NCI-H1436 (cell line): ENCODE measurements around the gene UTP15.

Source experiments
- DNase-seq: peaks from one replicate; lab custom pipeline; 2025; lab: John Stamatoyannopoulos, UW

UTP15 gene, protein sequence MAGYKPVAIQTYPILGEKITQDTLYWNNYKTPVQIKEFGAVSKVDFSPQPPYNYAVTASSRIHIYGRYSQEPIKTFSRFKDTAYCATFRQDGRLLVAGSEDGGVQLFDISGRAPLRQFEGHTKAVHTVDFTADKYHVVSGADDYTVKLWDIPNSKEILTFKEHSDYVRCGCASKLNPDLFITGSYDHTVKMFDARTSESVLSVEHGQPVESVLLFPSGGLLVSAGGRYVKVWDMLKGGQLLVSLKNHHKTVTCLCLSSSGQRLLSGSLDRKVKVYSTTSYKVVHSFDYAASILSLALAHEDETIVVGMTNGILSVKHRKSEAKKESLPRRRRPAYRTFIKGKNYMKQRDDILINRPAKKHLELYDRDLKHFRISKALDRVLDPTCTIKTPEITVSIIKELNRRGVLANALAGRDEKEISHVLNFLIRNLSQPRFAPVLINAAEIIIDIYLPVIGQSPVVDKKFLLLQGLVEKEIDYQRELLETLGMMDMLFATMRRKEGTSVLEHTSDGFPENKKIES

DNA sequence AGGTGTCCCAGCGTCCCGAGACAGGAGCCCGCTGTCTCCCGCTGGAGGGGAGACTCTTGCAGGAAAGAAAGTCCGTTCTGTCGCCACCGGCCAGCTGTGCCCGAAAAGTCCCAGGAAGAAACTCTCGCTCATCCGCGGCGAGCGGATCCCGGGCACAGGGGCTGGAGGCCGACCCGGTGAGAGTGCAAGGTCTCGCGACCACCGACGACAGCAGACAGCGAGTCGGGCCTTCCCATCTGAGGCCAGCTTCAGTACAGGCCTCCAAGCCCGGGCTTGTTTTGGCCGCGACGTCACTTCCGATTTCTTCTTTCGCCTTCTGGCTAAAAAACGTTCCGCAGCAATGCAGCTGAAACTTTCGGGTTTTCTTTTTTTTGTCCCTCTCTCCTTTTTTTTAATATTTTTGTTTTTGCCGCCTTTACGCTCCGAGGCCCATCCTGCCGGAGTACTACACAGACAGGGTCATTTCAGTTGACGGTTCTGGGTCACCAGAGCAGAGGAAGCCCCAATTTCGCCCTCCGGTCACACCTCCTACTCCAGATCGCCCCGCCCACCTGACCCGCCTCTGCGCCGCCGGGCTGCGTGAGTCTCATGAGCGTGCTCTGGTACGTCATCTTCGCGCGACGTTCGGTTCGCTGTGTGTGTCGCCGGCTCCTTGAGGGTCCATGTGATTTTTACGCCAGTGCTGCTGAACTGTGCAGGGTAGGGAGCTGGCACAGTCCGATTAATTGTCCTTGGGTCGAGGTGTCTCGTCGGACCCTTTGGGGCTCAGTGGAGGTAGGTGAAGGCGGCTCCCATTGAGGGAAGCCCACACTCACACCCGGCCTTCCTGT lies at the start of gene UTP15, which contains the start of gene ANKRA2:
Gene UTP15, plus strand, starts transcription at position 605 of the 830 bp plus-strand sequence. CDS start 1,602 bp downstream, outside the sequence.
Gene ANKRA2, minus strand, starts transcription at position 501 of the 830 bp plus-strand sequence. CDS start 2,758 bp downstream, outside the sequence.
- peak; percentile 93 for DNase-seq

DNA sequence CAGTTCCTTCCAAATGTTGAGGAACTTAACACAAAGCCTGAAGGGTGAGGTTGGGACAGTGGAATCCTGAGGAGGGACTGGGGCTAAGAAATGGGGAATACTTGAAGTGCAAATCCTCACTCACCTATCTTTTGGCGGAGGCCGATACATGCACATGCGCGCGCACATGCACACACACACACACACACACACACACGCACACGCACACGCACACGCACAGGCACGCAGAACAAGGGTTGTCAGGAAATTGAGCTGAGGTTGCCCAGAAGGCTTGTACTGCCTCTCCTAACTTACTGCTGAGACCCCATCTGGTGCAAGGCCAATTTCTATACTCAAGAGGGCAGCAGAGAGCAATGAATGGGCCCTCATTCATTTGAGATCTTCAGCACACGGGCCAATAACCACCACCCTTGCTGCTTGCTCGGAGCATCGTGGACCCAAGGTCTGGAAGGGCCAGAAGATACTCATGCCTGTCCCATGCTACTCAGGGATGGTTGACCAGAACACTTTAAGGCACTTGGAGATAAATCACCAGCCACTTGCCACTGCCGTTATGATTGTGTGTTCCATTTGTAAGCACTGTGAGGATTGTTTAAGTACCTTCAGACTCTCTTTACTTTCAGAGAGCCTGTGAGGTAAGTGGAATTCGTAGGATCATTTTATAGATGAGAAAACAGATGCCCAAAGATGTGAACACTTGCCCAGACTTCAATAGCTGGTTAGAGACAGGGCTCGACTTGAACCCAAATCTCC lies 45.8 kb upstream of the UTP15 start:
- peak; percentile 85 for DNase-seq

DNA sequence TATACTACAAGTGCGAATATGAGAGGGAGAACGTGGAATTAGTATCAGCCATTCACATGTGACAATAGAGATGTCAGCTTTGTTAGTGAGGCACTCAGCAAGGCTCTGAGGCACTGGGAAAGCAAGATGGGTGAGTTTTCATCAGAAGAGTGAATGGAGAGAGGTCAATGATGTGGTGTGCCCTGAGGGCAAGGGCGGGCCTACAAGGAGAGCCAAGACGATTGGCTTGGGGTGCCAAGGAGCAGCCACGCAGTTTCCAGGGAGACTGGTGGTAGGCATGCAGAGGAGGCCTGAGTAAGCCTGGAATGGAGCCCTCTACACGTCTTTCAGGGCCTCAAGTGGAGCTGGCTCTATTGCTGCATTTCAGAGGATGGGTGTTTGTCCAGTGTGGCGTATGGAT lies 42.6 kb upstream of the UTP15 start:
- no peak for DNase-seq

DNA sequence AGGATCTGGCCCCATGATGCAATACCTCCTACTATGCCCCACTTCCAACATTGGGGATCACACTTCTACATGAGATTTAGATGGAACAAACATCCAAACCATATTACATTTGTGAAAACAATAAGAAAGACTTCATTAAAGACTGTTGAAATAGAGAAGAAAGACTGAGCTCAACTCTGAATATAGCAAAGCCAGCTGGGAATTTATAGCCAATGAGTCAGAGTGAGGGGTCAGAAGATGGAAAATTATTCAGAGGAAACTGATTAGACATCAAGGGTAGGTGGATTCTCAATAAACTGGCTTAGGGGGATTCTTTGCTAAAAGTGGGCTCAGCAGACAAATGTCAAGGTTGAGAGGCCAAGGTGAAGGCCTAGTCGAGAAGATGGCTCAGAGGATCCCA lies 41.7 kb upstream of the UTP15 start:
- no peak for DNase-seq

DNA sequence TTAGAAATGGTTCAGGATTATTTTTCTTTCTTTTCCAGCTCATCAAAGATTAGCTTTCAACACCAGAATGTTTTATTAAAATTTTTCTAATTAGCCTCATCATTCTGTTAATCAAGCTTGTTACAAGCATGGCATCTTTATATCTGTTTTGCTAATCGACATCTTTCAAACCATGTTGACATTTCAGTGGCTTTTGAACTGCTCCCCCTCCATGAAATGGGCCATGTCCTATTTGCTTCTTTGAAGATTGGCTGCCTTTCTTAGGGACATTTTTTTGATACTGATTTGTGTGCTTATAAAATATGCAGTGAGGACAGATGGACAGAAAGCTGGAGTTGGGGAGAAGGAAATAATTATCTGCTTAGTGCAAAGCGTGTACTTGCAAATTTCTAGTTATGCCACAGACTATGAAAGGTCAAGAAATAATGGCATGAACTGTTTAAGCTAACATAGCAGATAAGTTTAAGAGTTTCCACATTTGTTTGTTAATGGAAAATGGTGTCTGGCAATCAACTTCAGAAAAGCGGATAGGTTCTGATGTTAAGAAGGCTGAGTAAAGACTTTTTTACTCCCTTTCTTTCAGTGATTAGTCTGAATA lies 39.8 kb upstream of the UTP15 start:
- no peak for DNase-seq

DNA sequence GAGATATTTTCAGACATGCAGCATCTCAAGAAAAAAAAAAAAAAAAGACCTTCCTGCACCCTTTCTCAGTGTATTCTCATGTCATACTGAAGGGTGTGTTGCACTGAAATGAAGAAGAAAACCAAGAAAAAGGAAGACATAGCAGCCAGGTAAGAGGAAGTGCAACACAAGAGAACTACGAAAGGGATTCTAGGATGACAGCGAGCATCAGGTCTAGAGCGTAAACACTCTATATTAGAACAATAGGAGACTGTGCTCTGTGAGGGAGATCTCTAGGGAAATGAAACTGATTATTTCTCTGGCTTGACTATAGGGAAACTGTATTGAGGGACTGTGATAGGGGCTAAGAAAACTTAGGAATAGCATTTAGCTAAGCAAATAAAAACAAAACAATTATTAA lies 37.3 kb upstream of the UTP15 start:
- DNase-seq = peak; percentile 55

DNA sequence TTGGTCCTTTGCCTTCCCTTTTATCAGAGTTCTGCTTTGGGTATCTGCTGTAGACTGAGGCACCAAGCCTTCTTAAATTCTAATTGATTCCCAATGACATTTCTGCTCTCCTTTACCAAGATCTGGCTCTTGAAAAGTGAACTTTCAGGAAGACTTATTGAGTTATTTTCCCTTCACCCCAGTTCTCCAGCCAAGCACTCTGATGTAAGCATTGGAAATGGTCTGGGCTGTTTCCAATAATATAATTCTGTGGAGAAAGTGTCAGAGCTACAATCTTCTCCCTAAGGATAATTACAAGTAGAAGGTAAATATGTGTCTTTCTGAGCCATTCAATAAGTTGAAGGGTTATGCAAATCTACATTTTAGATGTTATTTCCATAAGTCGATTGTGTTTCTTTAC lies 36.5 kb upstream of the UTP15 start:
- DNase-seq = no peak

DNA sequence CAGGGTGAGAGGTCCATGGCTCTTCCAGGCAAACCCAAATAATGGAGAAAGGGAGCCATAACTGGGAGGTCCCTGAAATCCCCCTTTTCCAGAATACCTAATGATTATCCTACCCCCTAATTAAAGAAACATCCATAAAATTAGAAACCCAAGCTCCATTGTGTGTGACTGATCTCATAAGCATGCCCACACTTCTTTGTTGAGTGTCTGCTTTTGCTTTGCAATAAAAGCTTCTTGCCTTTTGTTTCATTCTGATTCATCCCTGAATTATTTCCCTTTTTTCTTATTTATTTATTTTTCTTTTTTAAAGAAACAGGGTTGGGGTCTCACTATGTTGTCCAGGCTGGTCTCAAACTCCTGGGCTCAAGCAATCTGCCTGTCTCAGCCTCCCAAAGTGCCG lies 34.2 kb upstream of the UTP15 start:
- no peak for DNase-seq

DNA sequence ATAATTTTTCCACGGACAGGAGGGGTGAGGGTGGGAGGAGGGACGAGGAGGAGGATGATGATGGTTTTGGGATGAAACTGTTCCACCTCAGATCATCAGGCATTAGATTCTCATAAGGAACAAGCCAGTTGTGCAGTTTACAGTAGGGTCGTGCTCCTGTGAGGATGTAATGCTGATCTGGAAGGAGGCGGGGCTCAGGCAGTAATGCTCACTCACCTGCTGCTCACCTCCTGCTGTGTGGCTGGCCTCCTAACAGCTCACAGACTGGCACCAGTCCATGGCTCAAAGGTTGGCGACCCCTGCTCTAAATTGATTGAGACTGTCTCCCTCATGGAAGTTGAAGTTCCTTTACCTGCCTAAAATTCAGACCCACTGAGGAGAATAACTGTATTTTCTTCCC lies 33.3 kb upstream of the UTP15 start:
- no peak for DNase-seq

DNA sequence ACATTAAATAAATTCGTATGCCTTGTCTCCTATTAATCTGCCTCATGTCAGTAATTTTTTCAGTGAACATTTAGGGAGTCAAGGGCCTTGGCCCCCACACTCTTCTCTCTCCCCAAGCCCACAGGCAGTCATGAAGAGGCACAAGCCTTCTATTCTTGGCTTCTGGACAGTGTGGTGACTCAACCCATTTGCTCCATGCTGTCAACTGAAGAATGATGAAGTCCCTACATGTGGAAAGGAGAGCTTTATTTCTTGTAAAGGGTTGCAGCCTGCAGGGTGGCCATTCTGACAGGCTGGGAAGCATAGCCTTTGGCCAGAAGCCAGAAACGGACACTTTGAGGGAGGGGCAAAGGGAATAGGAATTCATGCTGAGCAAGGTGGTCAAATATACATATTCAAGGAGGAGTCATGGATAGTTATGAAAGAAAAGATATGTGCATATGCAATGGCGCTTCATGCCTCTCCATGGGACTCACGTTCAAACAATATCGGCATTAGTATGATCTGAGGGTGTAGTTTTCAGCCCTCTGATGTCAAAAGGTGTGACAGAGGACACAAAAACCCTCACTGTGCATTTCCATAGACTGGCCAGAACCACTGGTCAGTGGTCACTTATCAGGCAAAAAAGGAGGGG lies 31.4 kb upstream of the UTP15 start:
- DNase-seq = no peak

DNA sequence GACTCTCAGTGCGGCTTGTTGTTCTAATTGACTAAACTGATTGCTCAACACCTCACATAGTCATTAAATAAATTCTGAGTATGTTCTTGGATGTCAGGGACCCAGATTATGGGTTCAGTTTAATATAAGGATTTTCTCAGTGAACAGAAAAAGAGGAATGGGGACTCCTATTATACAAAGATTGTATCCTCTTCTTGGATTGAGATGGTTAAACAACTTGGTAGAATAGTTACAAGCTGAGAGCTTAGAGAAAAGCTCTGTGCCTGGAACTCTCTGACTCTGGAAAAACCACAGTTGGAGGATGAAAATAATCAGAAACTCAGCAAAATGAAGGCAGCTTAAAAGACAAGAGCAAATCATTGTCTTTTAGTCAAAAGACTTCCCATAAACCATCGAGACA lies 30.6 kb upstream of the UTP15 start:
- no peak for DNase-seq

DNA sequence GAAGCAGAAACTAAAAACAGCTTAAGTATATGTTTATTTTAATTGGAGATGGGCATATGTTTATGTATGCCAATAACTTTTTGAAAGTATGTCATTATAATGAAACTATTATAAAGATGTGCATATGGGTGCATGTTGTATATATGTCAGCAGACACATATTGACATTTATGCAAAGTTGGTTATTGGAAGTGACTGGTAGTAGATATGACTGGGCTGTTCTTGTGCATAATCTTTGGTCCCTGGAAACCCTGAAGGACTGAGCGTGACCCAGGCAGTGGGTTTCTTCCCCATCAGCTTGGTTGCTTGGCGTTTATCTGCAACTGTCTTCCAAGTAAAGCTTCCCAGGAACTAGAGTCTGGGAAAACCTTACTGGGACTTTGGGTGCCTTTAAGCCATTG lies 25.8 kb upstream of the UTP15 start:
- DNase-seq = no peak

DNA sequence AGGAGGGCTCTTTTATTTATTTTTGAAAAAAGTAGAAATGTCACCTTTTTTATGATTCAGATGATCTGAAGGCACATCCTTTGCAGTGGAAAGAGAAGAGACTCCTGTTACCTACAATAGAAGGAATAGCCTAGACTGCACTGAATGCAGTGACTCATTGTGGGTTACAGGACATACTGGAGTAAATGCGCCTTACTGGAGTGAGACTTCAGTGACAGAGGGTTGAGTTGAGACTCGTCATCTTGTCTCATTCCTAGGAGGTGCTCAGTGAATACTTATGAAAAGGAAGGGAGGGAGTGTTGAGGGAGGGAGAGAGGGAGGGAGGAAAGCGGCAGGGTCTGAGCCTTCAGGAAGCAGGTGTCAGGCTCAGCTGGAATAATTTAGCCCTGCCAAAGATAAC lies 25.4 kb upstream of the UTP15 start:
- DNase-seq = no peak

DNA sequence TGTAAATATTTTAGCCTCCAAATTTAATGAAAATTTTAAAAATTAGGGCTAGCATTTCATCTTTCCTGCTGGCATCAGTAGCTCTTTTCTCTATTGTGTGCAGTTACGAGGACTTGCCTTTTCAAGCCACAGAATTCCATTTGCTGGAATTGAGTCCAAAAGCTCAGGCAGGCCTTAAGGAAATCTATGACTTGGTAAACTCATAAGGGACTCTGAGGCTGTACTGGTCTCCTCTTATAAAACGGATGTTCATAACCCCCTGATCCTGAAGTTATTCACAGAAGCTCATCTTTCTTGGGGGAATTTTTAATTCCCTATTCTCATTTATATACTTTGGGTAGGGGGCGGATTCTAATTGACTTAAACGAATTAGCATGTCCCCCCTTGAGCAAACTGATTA lies 23.5 kb upstream of the UTP15 start:
- no peak for DNase-seq

DNA sequence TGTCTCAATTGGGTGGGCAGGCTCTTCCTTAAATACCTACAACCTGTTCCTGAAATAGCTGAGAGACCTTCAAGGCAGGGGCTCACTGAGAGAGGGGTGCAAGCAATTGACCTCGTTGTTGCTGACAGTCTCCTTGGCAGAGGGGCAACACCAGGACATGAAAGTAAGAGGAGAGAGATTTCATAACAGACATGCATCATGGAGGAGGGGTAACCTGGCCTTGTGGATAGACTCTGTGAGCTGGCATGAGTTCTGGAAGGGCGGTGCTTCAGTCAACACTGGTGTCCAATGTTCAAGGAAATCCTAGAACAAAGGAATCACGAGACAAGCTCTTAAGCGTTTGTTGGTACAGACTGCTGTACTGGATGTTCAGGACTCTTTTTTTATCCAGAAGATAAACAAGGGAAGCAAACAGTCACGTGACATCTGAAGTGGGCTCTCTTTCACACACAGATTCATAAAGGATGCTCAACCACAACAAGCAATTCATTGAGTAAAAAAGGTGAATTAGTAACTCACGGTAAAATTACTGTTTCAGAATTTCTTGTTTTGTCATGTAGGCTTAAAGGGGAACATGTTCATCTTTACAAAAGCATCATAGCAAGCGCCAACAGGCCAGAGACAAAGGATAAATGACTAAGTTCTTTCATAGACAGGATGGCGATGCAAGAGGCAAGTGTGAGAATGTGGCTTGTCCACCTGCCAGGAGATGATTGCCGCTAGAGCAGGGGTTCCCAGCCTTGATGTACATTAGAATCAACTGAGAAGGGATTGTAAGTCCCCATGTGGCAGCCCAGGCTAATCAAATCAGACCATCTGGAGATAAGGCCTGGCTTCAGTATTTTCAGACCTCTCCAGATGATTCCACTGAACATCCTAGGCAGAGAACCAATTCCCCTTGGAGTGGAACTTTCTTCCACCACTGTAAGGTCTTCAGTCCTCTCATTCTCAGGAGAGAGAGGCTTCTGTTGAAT lies 20.8 kb upstream of the UTP15 start:
- peak; percentile 67 for DNase-seq

DNA sequence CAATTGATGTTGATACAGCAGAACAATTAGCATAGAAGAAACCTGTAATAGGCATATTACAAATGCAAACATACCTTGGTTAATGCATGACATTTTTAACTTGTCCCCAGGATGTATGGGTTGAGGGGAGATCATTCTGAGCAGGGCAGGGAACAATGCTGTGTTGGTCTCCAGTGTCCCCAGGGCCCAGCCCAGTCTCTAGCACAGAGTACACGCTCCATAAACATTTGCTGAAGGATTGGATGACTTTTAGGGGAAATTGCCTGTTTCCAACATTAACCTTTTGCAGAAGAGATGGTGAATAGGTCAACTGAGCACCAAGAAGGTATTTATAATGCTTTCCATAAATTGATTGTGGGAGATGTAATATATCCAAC lies 20.2 kb upstream of the UTP15 start:
- DNase-seq = no peak

DNA sequence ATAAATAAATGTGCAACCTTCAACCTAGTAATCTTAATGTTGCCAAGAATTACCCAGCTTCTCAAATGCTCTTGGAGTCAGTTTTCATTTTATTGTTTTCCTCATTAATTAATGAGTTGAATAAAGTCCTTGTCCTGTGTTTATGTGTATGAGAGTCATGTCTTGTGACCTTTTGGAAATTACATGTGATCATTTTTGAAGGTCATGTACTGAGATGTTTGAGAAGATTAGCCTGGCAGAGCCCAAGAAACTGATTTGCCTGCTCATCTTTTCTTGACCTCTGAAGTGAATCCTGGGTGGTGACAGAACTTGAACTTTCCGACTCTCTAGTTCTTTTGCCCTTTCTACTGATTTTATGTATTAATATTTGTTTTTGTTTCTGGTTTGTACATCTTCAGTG lies 15.5 kb upstream of the UTP15 start:
- DNase-seq = no peak

DNA sequence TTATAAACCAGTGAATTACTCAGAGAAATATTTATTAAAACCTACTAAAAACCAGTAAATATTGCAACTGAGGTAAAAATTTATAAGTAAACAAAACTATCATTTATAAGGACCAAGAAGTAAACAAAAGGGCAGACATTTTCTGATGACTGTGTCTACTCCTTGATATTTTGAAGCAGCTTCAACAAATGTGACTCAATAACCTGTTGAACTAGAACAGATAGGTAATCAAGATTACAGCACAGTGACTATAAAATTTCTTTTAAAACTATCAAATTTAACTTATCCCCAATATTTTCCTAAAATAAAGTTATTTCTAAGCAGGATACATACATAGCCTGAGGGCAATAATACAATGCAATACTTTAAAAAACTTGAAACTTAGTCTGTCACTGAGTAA lies 12.9 kb upstream of the UTP15 start:
- no peak for DNase-seq

DNA sequence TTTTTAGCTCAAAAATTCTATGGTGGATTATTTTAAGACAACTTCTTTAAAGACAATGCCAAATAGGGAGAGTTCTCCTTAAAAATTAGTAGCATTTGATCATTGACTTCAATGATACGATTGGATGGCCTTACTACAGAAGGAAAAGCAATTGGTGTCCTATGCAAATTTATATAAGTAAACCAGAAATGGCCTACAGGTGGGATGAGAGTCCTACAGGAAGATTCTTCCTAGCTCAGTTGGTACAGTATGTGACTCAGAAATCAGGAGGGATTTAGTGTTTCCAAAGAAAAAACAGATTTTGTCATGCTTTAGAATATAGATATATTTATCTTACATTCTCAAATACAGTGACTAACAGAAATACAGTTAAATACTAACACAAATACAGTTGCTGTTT lies 6.6 kb upstream of the UTP15 start:
- no peak for DNase-seq

DNA sequence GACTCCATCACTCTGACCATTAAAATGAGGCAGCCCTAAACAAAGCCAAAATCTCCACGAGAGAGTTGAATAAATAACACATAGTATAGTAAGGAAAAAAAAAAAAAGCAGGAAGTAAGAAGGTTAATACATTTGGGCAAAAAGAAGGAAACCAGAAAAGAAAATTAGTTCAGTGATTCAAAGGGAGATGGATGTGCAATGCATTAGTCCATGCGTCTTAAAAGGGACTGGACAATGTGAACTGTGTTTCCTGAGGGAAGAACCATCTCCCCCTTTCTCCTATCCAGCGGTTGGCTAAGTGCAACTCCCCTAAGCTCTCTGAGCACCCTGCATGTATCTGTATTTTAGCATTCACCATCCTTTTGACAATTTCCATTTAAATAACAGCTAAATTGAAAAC lies 1.5 kb upstream of the UTP15 start:
- DNase-seq = no peak
